HEK293 (cell line): ENCODE data around the gene INPP5A.

Experiments
- GLI4 ChIP-seq: fragments of 450-650 bp; formaldehyde crosslinking; IDR thresholded peaks from 2 replicates; pipeline ENCODE4 v1.5.1; 2016; ENCODE audit warnings: missing biosample characterization, missing genetic modification characterization
- WT1 ChIP-seq: fragments of 450-650 bp; formaldehyde crosslinking; IDR thresholded peaks from 2 replicates; pipeline ENCODE4 v1.5.1; 2016; ENCODE audit warnings: missing biosample characterization, missing genetic modification characterization
- YY1 ChIP-seq: fragments of 450-650 bp; formaldehyde crosslinking; IDR thresholded peaks from 2 replicates; pipeline ENCODE4 v1.5.1; 2018; ENCODE audit warnings: missing biosample characterization, missing genetic modification characterization
- ZBTB8A ChIP-seq: fragments of 450-650 bp; formaldehyde crosslinking; IDR thresholded peaks from 2 replicates; pipeline ENCODE4 v1.5.1; 2016; ENCODE audit warnings: missing biosample characterization, missing genetic modification characterization
- ZNF140 ChIP-seq: fragments of 450-650 bp; formaldehyde crosslinking; IDR thresholded peaks from 2 replicates; pipeline ENCODE4 v1.5.1; 2016; ENCODE audit warnings: missing biosample characterization, missing genetic modification characterization
- ZNF174 ChIP-seq: fragments of 450-650 bp; formaldehyde crosslinking; IDR thresholded peaks from 2 replicates; pipeline ENCODE4 v1.5.0; 2017; ENCODE audit warnings: missing biosample characterization, mild to moderate bottlenecking, missing genetic modification characterization
- ZNF311 ChIP-seq: fragments of 450-650 bp; formaldehyde crosslinking; IDR thresholded peaks from 2 replicates; pipeline ENCODE4 v1.5.1; 2017; ENCODE audit warnings: missing biosample characterization, missing genetic modification characterization, borderline replicate concordance
- ZNF510 ChIP-seq: fragments of 450-650 bp; formaldehyde crosslinking; IDR thresholded peaks from 2 replicates; pipeline ENCODE4 v1.5.1; 2018; ENCODE audit warnings: mild to moderate bottlenecking, missing genetic modification characterization, missing biosample characterization; ENCODE audit not compliant: insufficient replicate concordance
- TF ChIP-seq, protein P1 (sequence below): fragments of 450-650 bp; formaldehyde crosslinking; IDR thresholded peaks from 2 replicates; pipeline ENCODE4 v1.5.1; 2016; ENCODE audit warnings: missing biosample characterization, missing genetic modification characterization
- TF ChIP-seq, protein P2 (sequence below): fragments of 450-650 bp; formaldehyde crosslinking; IDR thresholded peaks from 2 replicates; pipeline ENCODE4 v1.5.1; 2016; ENCODE audit warnings: missing biosample characterization, missing genetic modification characterization
- TF ChIP-seq, protein P3 (sequence below): fragments of 450-650 bp; formaldehyde crosslinking; IDR thresholded peaks from 2 replicates; pipeline ENCODE4 v1.5.1; 2016; ENCODE audit warnings: missing biosample characterization, missing genetic modification characterization

DNA sequence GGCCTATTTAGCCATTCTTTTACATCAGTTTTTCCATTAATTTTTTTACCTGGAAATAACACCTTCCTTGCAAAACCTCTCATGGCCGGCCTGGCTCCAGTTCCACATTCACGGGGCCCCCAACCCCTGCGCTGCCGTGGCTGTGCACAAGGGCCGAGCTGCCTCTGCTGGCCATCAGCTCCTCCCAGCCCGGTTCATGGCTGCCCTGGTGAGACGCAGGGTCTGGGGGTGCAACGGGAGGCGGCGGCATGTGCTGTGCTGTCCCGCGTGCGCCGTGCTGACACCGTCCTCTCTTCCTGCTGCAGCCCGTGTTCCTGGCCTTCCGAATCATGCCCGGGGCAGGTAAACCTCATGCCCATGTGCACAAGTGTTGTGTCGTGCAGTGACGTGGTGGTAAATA is 244.0 kb downstream of the INPP5A start:
- TF ChIP-seq, protein P1, sequence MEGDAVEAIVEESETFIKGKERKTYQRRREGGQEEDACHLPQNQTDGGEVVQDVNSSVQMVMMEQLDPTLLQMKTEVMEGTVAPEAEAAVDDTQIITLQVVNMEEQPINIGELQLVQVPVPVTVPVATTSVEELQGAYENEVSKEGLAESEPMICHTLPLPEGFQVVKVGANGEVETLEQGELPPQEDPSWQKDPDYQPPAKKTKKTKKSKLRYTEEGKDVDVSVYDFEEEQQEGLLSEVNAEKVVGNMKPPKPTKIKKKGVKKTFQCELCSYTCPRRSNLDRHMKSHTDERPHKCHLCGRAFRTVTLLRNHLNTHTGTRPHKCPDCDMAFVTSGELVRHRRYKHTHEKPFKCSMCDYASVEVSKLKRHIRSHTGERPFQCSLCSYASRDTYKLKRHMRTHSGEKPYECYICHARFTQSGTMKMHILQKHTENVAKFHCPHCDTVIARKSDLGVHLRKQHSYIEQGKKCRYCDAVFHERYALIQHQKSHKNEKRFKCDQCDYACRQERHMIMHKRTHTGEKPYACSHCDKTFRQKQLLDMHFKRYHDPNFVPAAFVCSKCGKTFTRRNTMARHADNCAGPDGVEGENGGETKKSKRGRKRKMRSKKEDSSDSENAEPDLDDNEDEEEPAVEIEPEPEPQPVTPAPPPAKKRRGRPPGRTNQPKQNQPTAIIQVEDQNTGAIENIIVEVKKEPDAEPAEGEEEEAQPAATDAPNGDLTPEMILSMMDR: no peak
- no peak for TF ChIP-seq ZNF311
- TF ChIP-seq, protein P2, sequence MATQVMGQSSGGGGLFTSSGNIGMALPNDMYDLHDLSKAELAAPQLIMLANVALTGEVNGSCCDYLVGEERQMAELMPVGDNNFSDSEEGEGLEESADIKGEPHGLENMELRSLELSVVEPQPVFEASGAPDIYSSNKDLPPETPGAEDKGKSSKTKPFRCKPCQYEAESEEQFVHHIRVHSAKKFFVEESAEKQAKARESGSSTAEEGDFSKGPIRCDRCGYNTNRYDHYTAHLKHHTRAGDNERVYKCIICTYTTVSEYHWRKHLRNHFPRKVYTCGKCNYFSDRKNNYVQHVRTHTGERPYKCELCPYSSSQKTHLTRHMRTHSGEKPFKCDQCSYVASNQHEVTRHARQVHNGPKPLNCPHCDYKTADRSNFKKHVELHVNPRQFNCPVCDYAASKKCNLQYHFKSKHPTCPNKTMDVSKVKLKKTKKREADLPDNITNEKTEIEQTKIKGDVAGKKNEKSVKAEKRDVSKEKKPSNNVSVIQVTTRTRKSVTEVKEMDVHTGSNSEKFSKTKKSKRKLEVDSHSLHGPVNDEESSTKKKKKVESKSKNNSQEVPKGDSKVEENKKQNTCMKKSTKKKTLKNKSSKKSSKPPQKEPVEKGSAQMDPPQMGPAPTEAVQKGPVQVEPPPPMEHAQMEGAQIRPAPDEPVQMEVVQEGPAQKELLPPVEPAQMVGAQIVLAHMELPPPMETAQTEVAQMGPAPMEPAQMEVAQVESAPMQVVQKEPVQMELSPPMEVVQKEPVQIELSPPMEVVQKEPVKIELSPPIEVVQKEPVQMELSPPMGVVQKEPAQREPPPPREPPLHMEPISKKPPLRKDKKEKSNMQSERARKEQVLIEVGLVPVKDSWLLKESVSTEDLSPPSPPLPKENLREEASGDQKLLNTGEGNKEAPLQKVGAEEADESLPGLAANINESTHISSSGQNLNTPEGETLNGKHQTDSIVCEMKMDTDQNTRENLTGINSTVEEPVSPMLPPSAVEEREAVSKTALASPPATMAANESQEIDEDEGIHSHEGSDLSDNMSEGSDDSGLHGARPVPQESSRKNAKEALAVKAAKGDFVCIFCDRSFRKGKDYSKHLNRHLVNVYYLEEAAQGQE (tag by site-specific recombination): no peak
- no peak for TF ChIP-seq YY1 (tag by site-specific recombination)
- TF ChIP-seq ZNF174 (tag by site-specific recombination): no peak
- TF ChIP-seq ZBTB8A (tag by site-specific recombination): no peak
- TF ChIP-seq ZNF140 (tag by site-specific recombination): no peak
- no peak for TF ChIP-seq ZNF510
- TF ChIP-seq, protein P3, sequence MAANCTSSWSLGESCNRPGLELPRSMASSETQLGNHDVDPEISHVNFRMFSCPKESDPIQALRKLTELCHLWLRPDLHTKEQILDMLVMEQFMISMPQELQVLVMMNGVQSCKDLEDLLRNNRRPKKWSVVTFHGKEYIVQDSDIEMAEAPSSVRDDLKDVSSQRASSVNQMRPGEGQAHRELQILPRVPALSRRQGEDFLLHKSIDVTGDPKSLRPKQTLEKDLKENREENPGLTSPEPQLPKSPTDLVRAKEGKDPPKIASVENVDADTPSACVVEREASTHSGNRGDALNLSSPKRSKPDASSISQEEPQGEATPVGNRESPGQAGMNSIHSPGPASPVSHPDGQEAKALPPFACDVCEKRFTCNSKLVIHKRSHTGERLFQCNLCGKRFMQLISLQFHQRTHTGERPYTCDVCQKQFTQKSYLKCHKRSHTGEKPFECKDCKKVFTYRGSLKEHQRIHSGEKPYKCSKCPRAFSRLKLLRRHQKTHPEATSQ (tag by site-specific recombination): no peak
- no peak for TF ChIP-seq GLI4 (tag by site-specific recombination)
- no peak for TF ChIP-seq WT1 (tag by site-specific recombination)
